Muscle layer of colon (tissue), 2 donors: ENCODE measurements around the gene DRD3.

Source experiments
- H3K27ac ChIP-seq: one replicate; pipeline ENCODE4 v1.7.0; 2013; ENCODE audit warnings: low read depth, mild to moderate bottlenecking, low read length, moderate library complexity
- H3K27me3 ChIP-seq, 2 donors: one replicate each; pipeline ENCODE4 v1.7.0; 2013; ENCODE audit warnings: low read length in 2 of 2, mild to moderate bottlenecking in 2 of 2; ENCODE audit not compliant: insufficient read depth in 2 of 2, control insufficient read depth in 1 of 2
- H3K36me3 ChIP-seq: one replicate; pipeline ENCODE4 v1.7.0; 2013; ENCODE audit warnings: mild to moderate bottlenecking, low read length; ENCODE audit not compliant: insufficient read depth
- H3K4me1 ChIP-seq: one replicate; pipeline ENCODE4 v1.7.0; 2013; ENCODE audit warnings: mild to moderate bottlenecking, low read length; ENCODE audit not compliant: insufficient read depth
- H3K4me3 ChIP-seq, 2 donors: one replicate each; pipeline ENCODE4 v1.7.0; 2013; ENCODE audit warnings: low read length in 2 of 2, low read depth in 1 of 2, mild to moderate bottlenecking in 1 of 2, moderate library complexity in 1 of 2
- H3K9ac ChIP-seq: one replicate; pipeline ENCODE4 v1.7.0; 2013; ENCODE audit warnings: low read length
- H3K9me3 ChIP-seq: one replicate; pipeline ENCODE4 v1.7.0; 2013; ENCODE audit warnings: mild to moderate bottlenecking, low read length
- donor health status: abdominal sarcoma.
- donor health status: Adenocarcinoma of cecum.

The DRD3 gene

DNA sequence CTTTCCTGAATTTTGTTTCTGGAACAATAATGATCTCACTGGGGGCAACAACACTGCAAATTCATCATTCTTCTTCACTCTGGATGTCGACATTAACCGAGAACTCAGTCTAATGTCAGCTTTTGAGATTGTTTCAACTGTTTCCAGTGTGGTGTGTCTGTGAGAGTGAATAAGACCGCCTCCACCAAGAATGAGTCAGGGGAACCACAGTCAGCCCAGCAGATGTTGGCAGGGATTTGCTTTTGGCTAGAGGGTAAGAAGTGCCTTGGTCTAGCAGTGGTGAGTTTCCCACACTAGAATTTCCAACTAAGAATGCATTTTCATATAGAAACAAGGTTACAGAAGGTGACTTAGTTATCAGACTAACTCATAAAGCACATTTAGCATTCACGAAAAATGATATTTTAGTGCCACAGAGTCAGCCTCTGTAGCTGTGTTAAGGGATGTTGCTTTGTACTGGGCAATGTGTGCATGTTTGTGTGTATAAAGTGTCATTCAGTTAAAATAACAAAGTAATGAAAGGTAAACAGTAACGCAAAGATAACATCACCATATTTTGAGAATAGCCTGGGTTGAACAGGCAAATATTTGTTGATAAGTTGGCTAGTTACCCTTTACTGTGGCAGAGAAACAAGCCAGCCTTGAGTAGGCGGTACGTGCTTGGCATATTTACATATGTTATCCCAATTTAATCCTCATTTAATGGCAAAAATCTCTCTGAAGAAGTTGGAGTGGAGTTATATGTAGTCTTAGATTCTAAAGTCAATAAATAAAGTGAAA is 33.8 kb downstream of the DRD3 start:
- no peak overlapping the region for H3K27ac ChIP-seq
- H3K9me3 ChIP-seq: no peaks in the 10 kb centered on the region
- no peak overlapping the region for H3K4me3 ChIP-seq
- no peaks in the 10 kb centered on the region for H3K36me3 ChIP-seq
- no peak overlapping the region for H3K9ac ChIP-seq
- H3K4me1 ChIP-seq: no peaks in the 10 kb centered on the region
- no peaks in the 10 kb centered on the region for H3K27me3 ChIP-seq

DNA sequence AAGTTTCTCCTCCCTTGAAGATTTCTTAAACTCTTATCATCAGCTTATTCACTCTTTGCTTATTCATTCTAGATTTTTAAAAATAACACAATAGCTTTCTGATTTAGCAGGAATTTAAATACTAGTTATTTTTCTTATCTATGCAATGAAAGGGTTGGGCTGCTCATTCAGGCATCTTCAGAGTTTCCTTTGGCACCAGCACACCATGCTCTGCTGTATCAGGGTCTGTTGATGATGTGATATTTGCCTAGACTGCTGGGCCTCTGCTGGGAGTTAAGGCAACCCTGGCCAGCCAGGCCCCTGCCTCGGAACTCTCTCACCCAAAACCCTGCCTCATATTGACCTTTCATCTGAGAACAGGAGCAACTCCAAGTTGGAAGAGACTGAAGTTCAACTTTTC is 35.0 kb downstream of the DRD3 start:
- Histone ChIP-seq H3K27ac (no peak overlapping the region), H3K36me3 (no peaks in the 10 kb centered on the region), H3K27me3 (no peaks in the 10 kb centered on the region), H3K9me3 (no peaks in the 10 kb centered on the region), H3K4me1 (no peaks in the 10 kb centered on the region), H3K9ac (no peak overlapping the region), H3K4me3 (no peak overlapping the region)

DNA sequence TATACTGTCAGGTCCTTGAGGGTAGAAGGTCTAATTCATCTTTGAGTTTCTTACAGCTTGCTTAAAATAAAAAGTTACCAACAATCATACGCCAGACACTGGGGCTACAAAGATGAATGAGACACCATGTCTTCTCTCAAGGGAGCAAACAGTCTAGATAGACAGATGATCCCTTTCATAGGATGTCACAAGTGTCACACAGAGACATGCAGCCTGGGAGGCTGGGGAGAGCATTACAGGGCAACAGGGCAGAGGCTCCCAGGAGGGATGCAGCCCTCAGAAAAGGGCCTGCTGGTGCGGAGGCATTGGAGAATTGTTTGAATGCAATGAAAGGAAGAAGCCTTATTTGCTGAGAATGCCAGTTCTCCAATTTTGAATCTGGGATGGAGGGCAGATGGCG is 39.0 kb downstream of the DRD3 start:
- no peak overlapping the region for H3K9ac ChIP-seq
- H3K27me3 ChIP-seq: no peaks in the 10 kb centered on the region
- H3K4me3 ChIP-seq: no peak overlapping the region
- H3K27ac ChIP-seq: no peak overlapping the region
- no peaks in the 10 kb centered on the region for H3K9me3 ChIP-seq
- H3K4me1 ChIP-seq: no peaks in the 10 kb centered on the region
- no peaks in the 10 kb centered on the region for H3K36me3 ChIP-seq

DNA sequence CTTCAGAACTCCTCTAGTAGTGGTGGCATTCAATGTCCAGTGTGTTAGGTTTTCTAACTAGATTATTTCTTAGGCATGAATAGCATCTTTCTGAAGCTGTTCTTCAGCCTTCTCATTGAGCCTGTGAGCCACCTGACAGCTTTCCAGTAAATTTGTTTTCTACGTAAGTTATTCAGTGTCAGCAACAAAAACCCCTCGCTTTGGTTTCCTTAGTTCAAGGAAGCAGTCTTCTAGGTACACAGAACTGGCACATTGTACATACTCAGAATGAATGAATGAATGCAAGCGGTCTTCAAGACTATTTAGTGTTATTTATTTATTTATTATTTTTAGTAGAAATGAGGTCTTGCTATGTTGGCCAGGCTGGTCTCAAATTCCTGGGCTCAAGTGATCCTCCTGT is 44.9 kb downstream of the DRD3 start:
- Histone ChIP-seq H3K27me3 (no peaks in the 10 kb centered on the region), H3K9ac (no peak overlapping the region), H3K36me3 (no peaks in the 10 kb centered on the region), H3K9me3 (no peaks in the 10 kb centered on the region), H3K27ac (no peak overlapping the region), H3K4me1 (no peaks in the 10 kb centered on the region), H3K4me3 (no peak overlapping the region)

DNA sequence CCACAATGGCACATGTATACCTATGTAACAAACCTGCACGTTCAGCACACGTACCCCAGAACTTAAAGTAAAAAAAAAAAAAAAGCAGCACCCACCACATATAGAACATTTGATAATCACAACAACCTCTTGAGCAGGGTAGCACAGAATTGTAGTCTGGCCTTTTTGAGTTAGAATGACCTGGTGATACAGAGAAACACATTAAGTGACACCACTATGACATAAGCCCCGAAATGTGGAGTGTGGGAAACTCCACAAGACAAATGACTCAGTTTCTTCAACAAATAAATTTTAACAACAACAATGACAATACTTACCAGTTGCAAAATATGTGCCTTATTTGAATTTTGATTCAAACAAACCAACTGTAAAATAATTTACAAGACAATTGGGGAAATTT is 46.4 kb downstream of the DRD3 start:
- Histone ChIP-seq H3K4me3 (no peak overlapping the region), H3K9ac (no peak overlapping the region), H3K27me3 (no peaks in the 10 kb centered on the region), H3K4me1 (no peaks in the 10 kb centered on the region), H3K9me3 (no peaks in the 10 kb centered on the region), H3K27ac (no peak overlapping the region), H3K36me3 (no peaks in the 10 kb centered on the region)

DNA sequence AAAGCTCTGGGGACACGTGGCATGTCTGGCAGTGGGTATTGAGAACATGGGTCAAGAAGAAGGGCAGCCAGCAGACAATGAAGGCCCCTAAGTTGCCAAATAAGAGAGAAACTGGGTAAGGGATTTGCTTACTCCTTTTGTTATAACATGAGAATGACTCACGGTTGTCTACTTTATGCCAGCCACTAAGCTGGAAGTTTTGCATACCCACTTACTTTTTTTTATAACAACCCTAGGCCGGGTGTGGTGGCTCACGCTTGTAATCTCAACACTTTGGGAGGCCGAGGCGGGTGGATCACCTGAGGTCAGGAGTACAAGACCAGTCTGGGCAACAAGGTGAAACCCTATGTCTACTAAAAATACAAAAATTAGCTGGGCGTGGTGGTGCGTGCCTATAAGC is 50.0 kb downstream of the DRD3 start:
- Histone ChIP-seq H3K27me3 (no peaks in the 10 kb centered on the region), H3K27ac (no peak overlapping the region), H3K9ac (no peak overlapping the region), H3K36me3 (no peaks in the 10 kb centered on the region), H3K4me1 (no peaks in the 10 kb centered on the region), H3K9me3 (no peaks in the 10 kb centered on the region), H3K4me3 (no peak overlapping the region)

DNA sequence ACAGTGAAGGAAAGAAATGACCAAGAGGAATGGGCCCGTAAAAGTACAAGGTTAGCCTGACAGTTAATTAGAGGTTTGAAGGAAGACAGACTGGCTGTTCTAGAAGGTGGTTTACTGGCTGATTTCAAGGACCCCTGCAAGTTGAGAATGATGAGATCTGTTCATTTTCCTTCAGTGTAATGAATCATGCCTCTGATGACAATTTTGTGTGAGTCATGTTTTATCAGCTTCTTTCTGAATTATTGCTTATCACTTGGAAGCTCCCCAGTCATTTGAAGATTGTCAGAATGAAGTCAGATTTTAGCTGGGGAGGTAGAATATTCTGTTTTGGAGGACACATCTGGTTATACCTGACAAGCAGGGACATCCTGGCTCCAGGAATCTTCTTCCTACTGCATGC is 50.6 kb downstream of the DRD3 start:
- Histone ChIP-seq H3K9ac (no peak overlapping the region), H3K36me3 (no peaks in the 10 kb centered on the region), H3K27me3 (no peaks in the 10 kb centered on the region), H3K27ac (no peak overlapping the region), H3K9me3 (no peaks in the 10 kb centered on the region), H3K4me3 (no peak overlapping the region), H3K4me1 (no peaks in the 10 kb centered on the region)

DNA sequence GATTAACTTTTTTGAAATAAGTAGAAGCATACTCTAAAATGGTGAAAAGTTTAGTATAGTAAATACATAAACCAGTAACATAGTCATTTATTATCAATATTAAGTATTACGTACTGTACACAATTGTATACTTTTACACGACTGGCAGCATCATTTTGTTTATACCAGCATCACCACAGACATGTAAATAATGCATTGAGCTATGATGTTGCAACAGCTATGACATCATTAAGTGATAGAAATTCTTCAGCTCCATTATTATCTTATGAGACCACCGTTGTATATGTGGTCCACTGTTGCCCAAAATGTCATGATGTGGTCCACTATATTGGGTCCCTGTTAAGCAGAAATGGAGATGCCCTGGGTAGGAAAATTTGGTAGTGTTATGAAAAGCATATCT is 51.3 kb downstream of the DRD3 start:
- Histone ChIP-seq H3K9me3 (no peaks in the 10 kb centered on the region), H3K4me3 (no peak overlapping the region), H3K4me1 (no peaks in the 10 kb centered on the region), H3K27ac (no peak overlapping the region), H3K36me3 (no peaks in the 10 kb centered on the region), H3K9ac (no peak overlapping the region), H3K27me3 (no peaks in the 10 kb centered on the region)

DNA sequence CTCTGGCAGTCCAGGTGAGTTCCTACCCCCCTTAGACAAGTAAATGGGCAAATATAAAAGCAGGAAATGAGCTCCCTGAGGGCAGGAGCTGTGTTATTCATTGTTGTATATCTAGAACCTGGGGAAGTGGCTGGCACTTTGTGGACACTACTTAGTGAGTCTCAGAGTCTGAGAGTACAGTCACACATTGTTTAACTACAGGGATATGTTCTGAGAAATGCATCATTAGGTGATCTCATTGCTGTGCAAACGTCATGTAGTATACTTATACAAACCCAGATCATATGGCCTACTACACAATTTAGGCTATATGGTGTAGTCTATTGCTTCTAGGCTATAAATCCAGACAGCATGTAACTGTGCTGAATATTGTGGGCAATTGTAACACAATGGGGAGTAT is 52.4 kb downstream of the DRD3 start:
- H3K9me3 ChIP-seq: no peaks in the 10 kb centered on the region

DNA sequence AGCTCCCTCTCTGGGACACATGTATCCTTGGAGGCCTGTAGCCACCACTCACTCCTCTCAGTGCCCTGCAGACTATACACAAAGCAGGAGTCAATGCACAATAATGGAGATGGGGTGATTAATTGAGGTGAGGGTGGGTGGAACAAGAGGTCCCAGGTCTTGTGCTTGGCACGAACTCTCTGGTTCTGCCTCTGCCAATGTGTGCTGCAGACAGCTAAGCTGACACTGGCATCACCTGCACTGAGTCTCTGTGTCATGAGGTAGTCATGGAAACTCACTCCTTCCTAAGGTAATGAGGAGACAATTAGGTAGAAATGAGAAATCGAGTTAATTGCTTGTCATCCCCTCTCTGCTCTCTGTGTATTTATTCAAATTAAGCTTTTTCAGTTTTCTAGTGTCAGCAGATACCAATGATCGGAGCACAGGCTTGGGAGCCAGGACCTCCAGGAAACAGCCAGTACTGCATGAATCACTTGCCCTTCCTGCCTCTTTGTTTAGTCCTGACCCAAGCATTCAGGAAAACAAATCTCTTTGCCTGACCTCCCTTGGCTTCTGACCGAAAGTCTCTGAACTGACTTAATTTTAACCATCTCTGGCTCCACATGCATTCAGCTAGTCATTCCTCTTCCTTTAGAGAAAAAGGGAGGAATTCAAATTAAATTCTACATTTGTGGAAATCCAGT is 56.7 kb downstream of the DRD3 start:
- H3K4me1 ChIP-seq: no peaks in the 10 kb centered on the region
- no peak overlapping the region for H3K27ac ChIP-seq
- no peak overlapping the region for H3K4me3 ChIP-seq
- no peaks in the 10 kb centered on the region for H3K9me3 ChIP-seq
- no peaks in the 10 kb centered on the region for H3K27me3 ChIP-seq
- H3K9ac ChIP-seq: no peak overlapping the region
- H3K36me3 ChIP-seq: no peaks in the 10 kb centered on the region

More for the DNA sequence above, 52.4 kb downstream of the DRD3 start:
- Histone ChIP-seq H3K4me3 (no peak overlapping the region), H3K4me1 (no peaks in the 10 kb centered on the region), H3K9ac (no peak overlapping the region), H3K27me3 (no peaks in the 10 kb centered on the region), H3K27ac (no peak overlapping the region), H3K36me3 (no peaks in the 10 kb centered on the region)

DNA sequence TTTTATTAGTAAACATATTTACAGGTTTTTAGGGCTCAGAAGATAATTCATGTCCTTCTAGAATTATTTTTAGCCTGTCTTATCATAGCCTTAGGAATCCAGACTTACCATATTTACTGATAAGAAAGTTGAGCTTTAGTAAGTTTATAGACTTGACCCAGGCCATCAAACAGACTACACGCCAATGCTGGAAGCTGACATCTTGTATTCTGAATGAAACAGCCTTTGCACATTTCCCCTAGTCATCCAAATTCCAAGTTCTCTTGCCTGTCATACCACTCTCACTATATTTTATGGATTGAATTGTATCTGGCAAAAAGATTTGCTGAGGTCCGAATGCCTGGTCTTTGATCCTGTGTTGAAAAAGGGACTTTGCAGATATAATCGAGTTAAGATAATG is 58.6 kb downstream of the DRD3 start:
- no peak overlapping the region for H3K9ac ChIP-seq
- H3K4me3 ChIP-seq: no peak overlapping the region
- H3K27ac ChIP-seq: no peak overlapping the region
- H3K4me1 ChIP-seq: no peaks in the 10 kb centered on the region
- H3K27me3 ChIP-seq: no peaks in the 10 kb centered on the region
- H3K36me3 ChIP-seq: no peaks in the 10 kb centered on the region
- H3K9me3 ChIP-seq: no peaks in the 10 kb centered on the region

DNA sequence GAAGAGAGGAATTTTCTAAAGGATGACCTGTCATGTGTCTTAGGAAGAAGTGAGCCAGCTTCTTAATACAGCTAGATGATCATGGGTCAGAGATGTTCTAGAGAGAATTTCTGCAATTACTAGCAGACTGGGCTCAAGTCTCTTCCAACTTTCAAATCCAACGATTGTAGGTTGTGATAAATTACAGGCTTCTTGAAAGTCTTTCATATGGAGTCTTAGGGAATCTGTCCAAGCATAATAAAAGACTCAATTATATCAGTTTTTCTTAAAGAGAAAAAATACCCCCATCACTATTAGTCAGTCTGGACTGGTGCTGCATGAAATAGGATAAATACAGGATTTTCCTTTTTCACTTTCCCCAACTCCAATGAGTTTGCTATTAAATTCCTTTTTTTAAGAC is 59.1 kb downstream of the DRD3 start:
- no peaks in the 10 kb centered on the region for H3K27me3 ChIP-seq
- no peak overlapping the region for H3K27ac ChIP-seq
- no peaks in the 10 kb centered on the region for H3K4me1 ChIP-seq
- no peak overlapping the region for H3K4me3 ChIP-seq
- H3K36me3 ChIP-seq: no peaks in the 10 kb centered on the region
- H3K9ac ChIP-seq: no peak overlapping the region
- no peaks in the 10 kb centered on the region for H3K9me3 ChIP-seq
